Lung (tissue), 12 donors: Measurements from ENCODE around the gene AFMID. TPM values are rescaled to one million over a fixed set of nuclear protein-coding genes. Genes with fewer than 3 reads are reported as not detected.

Source experiments
- ATAC-seq: fragments of 200-7000 bp; cut with Tn5 transposase; one replicate; pipeline ENCODE4 v1.9.1; 2020; ENCODE audit warnings: moderate number of reproducible peaks; ENCODE audit not compliant: insufficient read depth, low FRiP score
- DNase-seq, 3 donors: peaks; one replicate each; pipeline ENCODE4 v3.0.0-alpha.2; 2013 to 2017
- H3K27ac ChIP-seq, 2 donors: one replicate each; pipeline ENCODE4 v1.5.1; 2013; ENCODE audit warnings: mild to moderate bottlenecking in 2 of 2, moderate library complexity in 2 of 2, control low read depth in 1 of 2, inconsistent platforms in 1 of 2, low read depth in 1 of 2, low read length in 1 of 2
- H3K27me3 ChIP-seq, 3 donors: one replicate each; pipeline ENCODE4 v1.5.1; 2013; ENCODE audit warnings: low read length in 2 of 3; ENCODE audit not compliant: control insufficient read depth in 3 of 3, insufficient read depth in 3 of 3
- H3K36me3 ChIP-seq, 4 donors: one replicate each; pipeline ENCODE4 v1.5.1; 2013; ENCODE audit warnings: low read length in 4 of 4, mild to moderate bottlenecking in 1 of 4, moderate library complexity in 1 of 4; ENCODE audit not compliant: control insufficient read depth in 4 of 4, insufficient read depth in 4 of 4
- H3K4me1 ChIP-seq, 5 donors: one replicate each; pipeline ENCODE4 v1.5.1; 2013; ENCODE audit warnings: low read length in 5 of 5, mild to moderate bottlenecking in 2 of 5, moderate library complexity in 1 of 5; ENCODE audit not compliant: control insufficient read depth in 5 of 5, insufficient read depth in 5 of 5
- H3K4me3 ChIP-seq: one replicate; pipeline ENCODE4 v1.5.1; 2013; ENCODE audit warnings: mild to moderate bottlenecking, control low read depth, moderate library complexity
- H3K9ac ChIP-seq, 2 donors: one replicate each; pipeline ENCODE4 v1.5.1; 2013; ENCODE audit warnings: low read length in 2 of 2, control low read depth in 1 of 2; ENCODE audit not compliant: insufficient read depth in 1 of 2
- H3K9me3 ChIP-seq, 4 donors: one replicate each; pipeline ENCODE4 v1.5.1; 2013; ENCODE audit warnings: low read length in 3 of 4, mild to moderate bottlenecking in 1 of 4, moderate library complexity in 1 of 4; ENCODE audit not compliant: control insufficient read depth in 4 of 4, insufficient read depth in 3 of 4
- WGBS, 2 donors: extraction: QIAGEN DNeasy Blood & Tissue Kit; methylation state at CpG; one replicate each; pipeline ENCODE4 v1.1.7; 2013; 5-methylcytosine and 5-hydroxymethylcytosine counted together
- polyA plus RNA-seq, 2 donors: library from polyadenylated mRNA; stranded (reverse); fragments of 200-250 nt; gene quantifications; one replicate each; pipeline ENCODE4 v1.2.1, GENCODE V29; 2013
- total RNA-seq, 2 donors: library from RNA; depleted of rRNA in 1 of 2; stranded (reverse); fragments of >200 nt in 1 of 2; gene quantifications; one replicate each; pipeline ENCODE4 v1.2.1, GENCODE V29; 2014 to 2021
- TF ChIP-seq, protein P1 (sequence below): IDR thresholded peaks from 2 replicates; pipeline ENCODE4 v1.5.1; 2012; ENCODE audit warnings: mild to moderate bottlenecking; ENCODE audit errors: control extremely low read depth, extremely low read depth
- donor health status: control.
- donor health status: control.
- donor health status: Bipolar disorder and iron deficiency.
- donor health status: healthy.
- donor health status: DM: yes; HTN: yes; CAD: no.

Gene AFMID
- total and polyA plus RNA-seq, 4 donors, result 24.6 to 35.4 (median 34.3) TPM

DNA sequence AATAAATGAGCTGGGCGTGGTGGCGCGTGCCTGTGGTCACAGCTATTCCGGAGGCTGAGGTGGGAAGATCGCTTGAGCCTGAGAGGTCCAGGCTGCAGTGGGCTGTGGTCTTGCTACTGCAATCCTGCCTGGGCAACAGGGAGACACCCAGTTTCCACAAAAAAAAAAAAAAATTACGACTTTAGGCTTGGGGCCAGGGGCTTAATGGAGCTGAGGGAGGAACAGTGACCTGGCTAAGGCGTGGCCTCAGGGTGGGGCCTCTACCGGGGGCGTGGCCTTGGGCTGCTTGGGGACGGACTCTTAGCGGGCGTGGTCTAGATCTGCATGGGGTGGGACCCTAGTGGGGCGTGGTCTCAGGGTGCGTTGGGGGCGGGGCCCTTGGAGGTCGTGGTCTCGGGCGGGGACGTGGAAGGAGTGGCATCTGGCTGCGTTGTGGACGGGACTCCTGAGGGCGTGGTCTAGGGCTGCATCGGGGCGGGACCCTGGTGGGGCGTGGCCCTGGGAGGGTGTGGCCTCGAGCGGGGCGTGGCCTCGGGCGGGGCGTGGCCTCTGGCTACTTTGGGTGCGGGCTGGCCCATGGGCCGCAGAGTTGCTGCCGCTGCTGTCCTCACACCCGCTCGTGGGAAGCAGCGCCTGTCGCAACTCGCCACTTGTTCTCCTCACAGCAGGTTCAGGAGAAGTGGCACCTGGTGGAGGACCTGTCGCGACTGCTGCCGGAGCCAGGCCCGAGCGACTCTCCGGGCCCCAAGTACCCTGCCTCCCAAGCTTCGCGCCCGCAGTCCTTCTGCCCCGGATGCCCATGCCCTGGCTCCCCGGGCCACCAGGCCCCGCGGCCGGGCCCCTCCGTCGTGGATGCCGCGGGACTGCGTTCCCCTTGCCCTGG is 46.8 kb upstream of the AFMID start:
- no peak overlapping the region for H3K4me3 ChIP-seq
- no peaks in the 10 kb centered on the region for H3K27me3 ChIP-seq
- no peak overlapping the region for H3K9ac ChIP-seq
- no peaks in the 10 kb centered on the region for H3K36me3 ChIP-seq
- no peaks in the 10 kb centered on the region for H3K9me3 ChIP-seq
- peaks cover 0 to 24% (median 17%) of the 10 kb centered on the region in 5 donors for H3K4me1 ChIP-seq
- ATAC-seq (peak; percentile 90), DNase-seq (peak; percentile 74 to 88 (median 80))
- TF ChIP-seq, protein P1, sequence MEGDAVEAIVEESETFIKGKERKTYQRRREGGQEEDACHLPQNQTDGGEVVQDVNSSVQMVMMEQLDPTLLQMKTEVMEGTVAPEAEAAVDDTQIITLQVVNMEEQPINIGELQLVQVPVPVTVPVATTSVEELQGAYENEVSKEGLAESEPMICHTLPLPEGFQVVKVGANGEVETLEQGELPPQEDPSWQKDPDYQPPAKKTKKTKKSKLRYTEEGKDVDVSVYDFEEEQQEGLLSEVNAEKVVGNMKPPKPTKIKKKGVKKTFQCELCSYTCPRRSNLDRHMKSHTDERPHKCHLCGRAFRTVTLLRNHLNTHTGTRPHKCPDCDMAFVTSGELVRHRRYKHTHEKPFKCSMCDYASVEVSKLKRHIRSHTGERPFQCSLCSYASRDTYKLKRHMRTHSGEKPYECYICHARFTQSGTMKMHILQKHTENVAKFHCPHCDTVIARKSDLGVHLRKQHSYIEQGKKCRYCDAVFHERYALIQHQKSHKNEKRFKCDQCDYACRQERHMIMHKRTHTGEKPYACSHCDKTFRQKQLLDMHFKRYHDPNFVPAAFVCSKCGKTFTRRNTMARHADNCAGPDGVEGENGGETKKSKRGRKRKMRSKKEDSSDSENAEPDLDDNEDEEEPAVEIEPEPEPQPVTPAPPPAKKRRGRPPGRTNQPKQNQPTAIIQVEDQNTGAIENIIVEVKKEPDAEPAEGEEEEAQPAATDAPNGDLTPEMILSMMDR, result no peak
- WGBS, 2 donors, result 23 to 36% methylated on average over 42 to 58 of the region's 58 CpGs
- peak overlapping the region in 1 of 2 donors; percentile 71 for H3K27ac ChIP-seq

DNA sequence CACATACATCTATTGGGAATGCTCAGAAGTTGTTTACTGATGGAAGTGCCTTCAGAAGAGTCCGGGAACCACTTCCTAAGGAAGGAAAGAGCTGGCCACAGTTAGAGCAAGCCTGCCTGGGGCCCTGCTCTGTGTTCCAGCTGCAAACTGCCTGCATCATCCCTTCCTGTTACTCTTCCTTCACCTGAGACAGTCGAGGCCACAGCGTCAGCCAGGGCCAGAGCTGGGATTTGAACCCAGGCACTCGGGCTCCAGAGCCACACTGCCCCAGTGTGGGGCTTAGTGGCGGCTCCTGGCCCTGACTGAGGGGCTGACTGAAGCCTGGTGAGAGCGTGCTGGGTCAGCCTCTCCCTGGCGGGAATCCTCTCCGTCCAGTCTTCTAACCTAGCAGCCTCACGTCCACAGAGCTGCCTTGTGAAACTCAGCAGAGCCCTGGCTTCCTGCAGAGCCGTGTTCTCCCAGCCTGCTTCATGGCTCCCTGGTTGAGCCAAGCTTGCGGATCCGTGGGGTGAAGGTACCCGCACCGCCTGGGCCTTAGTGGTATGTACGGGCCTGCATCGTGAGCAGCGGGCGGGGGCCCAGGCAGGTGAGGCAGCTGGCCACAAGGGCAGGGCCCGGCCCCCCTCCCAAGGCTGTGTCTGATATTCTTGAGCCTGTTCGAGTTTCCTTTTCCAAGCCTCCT is 45.6 kb upstream of the AFMID start:
- peaks cover 0 to 29% (median 18%) of the 10 kb centered on the region in 5 donors for H3K4me1 ChIP-seq
- TF ChIP-seq, protein P1, result no peak
- H3K9ac ChIP-seq, result no peak overlapping the region

DNA sequence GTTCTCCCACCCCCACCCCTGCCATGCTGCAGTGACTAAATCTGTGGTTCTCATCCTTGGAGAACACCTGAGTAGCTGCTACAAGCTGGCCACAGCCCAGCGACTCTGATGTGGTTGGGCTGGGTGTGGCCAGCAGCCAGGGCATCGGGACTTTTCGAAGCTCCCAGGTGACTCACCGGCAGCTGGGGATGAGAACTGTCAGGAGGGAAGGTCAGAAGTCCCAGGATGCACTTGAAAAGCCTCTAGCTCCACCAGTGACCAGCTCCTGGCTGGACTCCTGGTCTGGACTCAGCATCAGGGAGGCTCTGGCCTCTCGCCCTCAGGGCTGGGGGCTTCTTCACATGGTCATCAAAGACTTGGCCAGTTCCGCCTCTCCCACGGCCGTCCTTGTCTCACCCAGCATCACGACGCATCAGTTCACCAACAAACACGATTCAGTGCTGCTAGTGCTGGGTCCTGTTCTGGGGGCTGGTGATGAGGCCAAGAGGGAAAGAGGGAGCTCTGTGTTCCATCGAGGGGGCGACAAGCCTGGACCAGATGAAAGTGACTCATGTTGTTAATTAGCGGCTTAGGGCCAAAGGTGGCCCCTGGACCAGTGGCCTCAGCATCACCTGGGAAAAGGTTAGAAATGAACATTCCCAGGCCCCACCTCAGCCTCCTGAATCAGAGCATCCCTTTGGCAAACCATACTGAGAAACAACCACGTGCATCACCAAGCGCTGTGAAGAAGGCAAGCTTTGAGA is 44.9 kb upstream of the AFMID start:
- Histone ChIP-seq H3K9ac (no peak overlapping the region), H3K27ac (peak overlapping the region in 1 of 2 donors; percentile 26), H3K9me3 (no peaks in the 10 kb centered on the region), H3K4me3 (no peak overlapping the region), H3K36me3 (no peaks in the 10 kb centered on the region), H3K4me1 (peaks cover 0 to 29% (median 18%) of the 10 kb centered on the region in 5 donors), H3K27me3 (no peaks in the 10 kb centered on the region)
- WGBS, 2 donors, result 82 to 88% methylated on average over 16 of the region's 16 CpGs
- TF ChIP-seq, protein P1, result no peak
- no peak for ATAC-seq
- DNase-seq, result no peak

More for the DNA sequence above, 45.6 kb upstream of the AFMID start:
- Histone ChIP-seq H3K27ac (peak overlapping the region in 1 of 2 donors; percentile 76), H3K36me3 (no peaks in the 10 kb centered on the region), H3K9me3 (no peaks in the 10 kb centered on the region), H3K27me3 (no peaks in the 10 kb centered on the region), H3K4me3 (no peak overlapping the region)
- WGBS, 2 donors, result 64 to 72% methylated on average over 20 of the region's 20 CpGs
- DNase-seq, result no peak
- no peak for ATAC-seq
